Caki2 (cell line): ENCODE data around the gene SMAD6. TPM values are rescaled to one million over a fixed set of nuclear protein-coding genes. Genes with fewer than 3 reads are reported as not detected.

ENCODE experiments used
- total RNA-seq: library from RNA; depleted of rRNA; stranded (reverse); fragments of >200 nt; shearing (Covaris generic); gene quantifications from 2 replicates; pipeline ENCODE4 v1.2.3, GENCODE V29; 2014; ENCODE audit warnings: low replicate concordance; rRNA removed

SMAD6 gene
- total RNA-seq, 1 experiment from 2014 or later = 64.5 TPM

Other genes with a start within 250 kb of the SMAD6 start
- gene SNAPC5, start 204.5 kb upstream of the SMAD6 start, total RNA-seq = 73.8 and 108 TPM in 2 replicates
- gene RPL4, start 197.4 kb upstream of the SMAD6 start, total RNA-seq = 5,634 and 5,951 TPM in 2 replicates
- gene ZWILCH, start 196.9 kb upstream of the SMAD6 start, total RNA-seq = 20.0 and 42.1 TPM in 2 replicates
- gene LCTL, start 136.2 kb upstream of the SMAD6 start, total RNA-seq = not detected in 2 replicates